ENCODE data around the gene ANKS1B. TPM values are rescaled to one million over a fixed set of nuclear protein-coding genes. Genes with fewer than 3 reads are reported as not detected.
"Not testable (repeated sequence)": the region's sequence is repeated elsewhere in the genome, so short reads cannot be mapped to it uniquely, and the experiment has no call there.

The ANKS1B gene
- total and polyA plus RNA-seq, 2 of the 4 experiments (the other 2 are of a cell fraction) = 0.17 to 0.18 TPM

- H2AFZ ChIP-seq (replicated peaks; ENCODE audit: low read length, poor library complexity); H2BK120ac ChIP-seq (ENCODE audit: low read depth, low read length); H2AK5ac ChIP-seq (ENCODE audit: low read depth, low read length); H2BK15ac ChIP-seq (ENCODE audit: low read depth, low read length); DNase-seq; H3K27me3 ChIP-seq (ENCODE audit: control insufficient read depth, insufficient read depth, low read length); intact Hi-C loops (cut with micrococcal nuclease); dilution Hi-C loops (cut with HindIII; ENCODE audit: low sequenced_read_pairs, unreplicated experiment); H3K18ac ChIP-seq (ENCODE audit: low read depth, low read length); H3K9me1 ChIP-seq (ENCODE audit: insufficient read depth, low read length); H3K36me3 ChIP-seq (ENCODE audit: control insufficient read depth, insufficient read depth, low read length); H3K4ac ChIP-seq (ENCODE audit: low read depth, low read length); H3K14ac ChIP-seq (replicated peaks; ENCODE audit: low read depth, low read length); H2BK5ac ChIP-seq (ENCODE audit: low read depth, low read length, poor library complexity, severe bottlenecking); H3K56ac ChIP-seq (ENCODE audit: extremely low read depth, insufficient read depth, low read length); CTCF ChIA-PET; H3K4me1 ChIP-seq (ENCODE audit: control insufficient read depth, insufficient read depth, low read length); H3K9ac ChIP-seq (ENCODE audit: low read depth, low read length); H3K4me2 ChIP-seq (ENCODE audit: low read depth, low read length); H2AK9ac ChIP-seq (replicated peaks; ENCODE audit: low read depth, low read length, poor library complexity); H4K91ac ChIP-seq (ENCODE audit: insufficient read depth, low read depth, low read length); POLR2A ChIA-PET (ENCODE audit: unreplicated experiment); H3K79me1 ChIP-seq (ENCODE audit: low read depth in 1 of 2, low read length in 2 of 2); H4K8ac ChIP-seq (ENCODE audit: low read depth in 2 of 2, low read length in 2 of 2); H4K20me1 ChIP-seq (ENCODE audit: insufficient read depth, low read length); BruUV-seq (replicated peaks); H3K4me3 ChIP-seq (ENCODE audit: insufficient read depth, low read depth, low read length); ATAC-seq (ENCODE audit: low read depth); H3K9me3 ChIP-seq (ENCODE audit: control insufficient read depth, insufficient read depth, low read length); H3K27ac ChIP-seq (ENCODE audit: insufficient read depth, low read length); H2BK20ac ChIP-seq (ENCODE audit: low read depth, low read length); H4K5ac ChIP-seq (ENCODE audit: low read depth, low read length); in situ Hi-C loops (cut with MboI; ENCODE audit: low sequenced_read_pairs); H3K23ac ChIP-seq (ENCODE audit: low read depth, low read length): not testable (repeated sequence)
- 87% methylated on average over 7 of the region's 9 CpGs; no CpG with 5 or more reads in 1 of the 2 experiments for WGBS, 2 experiments (ENCODE audit: extremely low coverage in 2 of 2, insufficient read length in 1 of 2)
Observed at GRCh38 chr12:100005846-100006245, 21.1 kb upstream of the ANKS1B start.

All from IMR-90 (cell line).